SW480 (cell line): ENCODE results near the gene GNG7.
"Not testable (repeated sequence)": the region's sequence is repeated elsewhere in the genome, so short reads cannot be mapped to it uniquely, and the experiment has no call there.

Source experiments
- DNase-seq: peaks from one replicate; pipeline ENCODE4 v3.0.0-alpha.2; 2016; ENCODE audit warnings: low spot score

The GNG7 gene

GRCh38 chr19:2675892-2676291, 26.6 kb downstream of the GNG7 start:
- no peak for DNase-seq

- no peak for DNase-seq
Observed at GRCh38 chr19:2670217-2670616, 32.3 kb downstream of the GNG7 start.

- DNase-seq: no peak
Observed at GRCh38 chr19:2668175-2668763, 34.2 kb downstream of the GNG7 start.

GRCh38 chr19:2667349-2667748, 35.1 kb downstream of the GNG7 start:
- DNase-seq: not testable (repeated sequence)

- DNase-seq: no peak
Observed at GRCh38 chr19:2666344-2666994, 36.0 kb downstream of the GNG7 start.

- no peak for DNase-seq
Observed at GRCh38 chr19:2665103-2665502, 37.4 kb downstream of the GNG7 start.

- DNase-seq: no peak
Observed at GRCh38 chr19:2663920-2664571, 38.4 kb downstream of the GNG7 start.

- peak; percentile 46 for DNase-seq
Observed at GRCh38 chr19:2661615-2662014, 40.9 kb downstream of the GNG7 start.

- DNase-seq: no peak
Observed at GRCh38 chr19:2659856-2660432, 42.5 kb downstream of the GNG7 start.

GRCh38 chr19:2656533-2656932, 46.0 kb downstream of the GNG7 start:
- no peak for DNase-seq

GRCh38 chr19:2653710-2654707, 48.5 kb downstream of the GNG7 start:
- DNase-seq: no peak

GRCh38 chr19:2653218-2653617, 49.3 kb downstream of the GNG7 start:
- DNase-seq: no peak

- no peak for DNase-seq
Observed at GRCh38 chr19:2652504-2653099, 49.9 kb downstream of the GNG7 start.

- DNase-seq: not testable (repeated sequence)
Observed at GRCh38 chr19:2651002-2651733, 51.3 kb downstream of the GNG7 start.

GRCh38 chr19:2650515-2650914, 52.0 kb downstream of the GNG7 start:
- DNase-seq: no peak

GRCh38 chr19:2648528-2648937, 54.0 kb downstream of the GNG7 start:
- peak; percentile 68 for DNase-seq

GRCh38 chr19:2648099-2648498, 54.4 kb downstream of the GNG7 start:
- no peak for DNase-seq

- DNase-seq: no peak
Observed at GRCh38 chr19:2646866-2647535, 55.5 kb downstream of the GNG7 start.

GRCh38 chr19:2645826-2646225, 56.7 kb downstream of the GNG7 start:
- DNase-seq: no peak

GRCh38 chr19:2643123-2643737, 59.3 kb downstream of the GNG7 start:
- DNase-seq: not testable (repeated sequence)
